ENCODE measurements around the gene URM1. TPM values are rescaled to one million over a fixed set of nuclear protein-coding genes. Genes with fewer than 3 reads are reported as not detected.

The URM1 gene
- polyA plus RNA-seq, 1 donor from 2014 or later, result 80.8 TPM

DNA sequence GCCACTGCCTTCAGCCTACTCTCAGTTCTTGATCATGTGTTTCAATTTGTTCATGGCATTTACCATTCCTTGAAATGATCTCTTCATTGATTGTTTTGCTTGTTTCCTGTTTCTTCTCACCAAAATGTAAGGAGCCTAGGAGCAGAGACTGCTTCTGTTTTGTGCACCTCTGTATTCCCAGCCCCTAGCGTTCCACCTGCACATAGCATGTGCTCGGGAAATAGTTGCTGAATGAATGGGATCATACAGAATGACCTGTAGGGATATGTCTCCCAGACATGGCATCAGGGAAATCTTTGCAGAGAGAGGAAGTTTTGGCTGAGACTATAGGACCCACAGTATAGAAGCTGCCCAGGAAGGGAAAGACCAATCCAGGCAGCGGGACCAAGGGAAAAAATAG lies 43.3 kb downstream of the URM1 start:
- Histone ChIP-seq H3K27me3 (ENCODE audit: insufficient read depth, low read depth, low read length) (peaks cover 67% of the 10 kb centered on the region), H3K27ac (ENCODE audit: low read length) (no peak overlapping the region), H3F3A (ENCODE audit: insufficient read depth, low read length, poor library complexity, severe bottlenecking) (no peaks in the 10 kb centered on the region), H3K79me2 (replicated peaks; ENCODE audit: insufficient read depth, low read length) (no peaks in the 10 kb centered on the region), H4K20me1 (ENCODE audit: insufficient read depth) (no peaks in the 10 kb centered on the region), H3K9me2 (ENCODE audit: insufficient read depth, low read length) (no peaks in the 10 kb centered on the region), H3K4me2 (ENCODE audit: low read length) (no peak overlapping the region), H3K4me3 (ENCODE audit: low read length) (no peak overlapping the region), H3K9ac (ENCODE audit: low read length) (no peak overlapping the region), H3K9me3 (ENCODE audit: low read length) (no peaks in the 10 kb centered on the region), H3K36me3 (ENCODE audit: insufficient read depth, low read length) (no peaks in the 10 kb centered on the region), H2AFZ (ENCODE audit: low read depth, low read length) (no peak overlapping the region)
- TF ChIP-seq, protein P1, sequence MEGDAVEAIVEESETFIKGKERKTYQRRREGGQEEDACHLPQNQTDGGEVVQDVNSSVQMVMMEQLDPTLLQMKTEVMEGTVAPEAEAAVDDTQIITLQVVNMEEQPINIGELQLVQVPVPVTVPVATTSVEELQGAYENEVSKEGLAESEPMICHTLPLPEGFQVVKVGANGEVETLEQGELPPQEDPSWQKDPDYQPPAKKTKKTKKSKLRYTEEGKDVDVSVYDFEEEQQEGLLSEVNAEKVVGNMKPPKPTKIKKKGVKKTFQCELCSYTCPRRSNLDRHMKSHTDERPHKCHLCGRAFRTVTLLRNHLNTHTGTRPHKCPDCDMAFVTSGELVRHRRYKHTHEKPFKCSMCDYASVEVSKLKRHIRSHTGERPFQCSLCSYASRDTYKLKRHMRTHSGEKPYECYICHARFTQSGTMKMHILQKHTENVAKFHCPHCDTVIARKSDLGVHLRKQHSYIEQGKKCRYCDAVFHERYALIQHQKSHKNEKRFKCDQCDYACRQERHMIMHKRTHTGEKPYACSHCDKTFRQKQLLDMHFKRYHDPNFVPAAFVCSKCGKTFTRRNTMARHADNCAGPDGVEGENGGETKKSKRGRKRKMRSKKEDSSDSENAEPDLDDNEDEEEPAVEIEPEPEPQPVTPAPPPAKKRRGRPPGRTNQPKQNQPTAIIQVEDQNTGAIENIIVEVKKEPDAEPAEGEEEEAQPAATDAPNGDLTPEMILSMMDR (IDR thresholded peaks at IDR 0.05; ENCODE audit: poor library complexity, severe bottlenecking), result peak; percentile 21
- TF ChIP-seq SMC3 (conservative IDR thresholded peaks at IDR 0.05; ENCODE audit: poor library complexity) (no peak), RAD21 (conservative IDR thresholded peaks at IDR 0.05) (no peak), POLR2AphosphoS5 (IDR thresholded peaks at IDR 0.05) (no peak)
- TF ChIP-seq, protein P2, sequence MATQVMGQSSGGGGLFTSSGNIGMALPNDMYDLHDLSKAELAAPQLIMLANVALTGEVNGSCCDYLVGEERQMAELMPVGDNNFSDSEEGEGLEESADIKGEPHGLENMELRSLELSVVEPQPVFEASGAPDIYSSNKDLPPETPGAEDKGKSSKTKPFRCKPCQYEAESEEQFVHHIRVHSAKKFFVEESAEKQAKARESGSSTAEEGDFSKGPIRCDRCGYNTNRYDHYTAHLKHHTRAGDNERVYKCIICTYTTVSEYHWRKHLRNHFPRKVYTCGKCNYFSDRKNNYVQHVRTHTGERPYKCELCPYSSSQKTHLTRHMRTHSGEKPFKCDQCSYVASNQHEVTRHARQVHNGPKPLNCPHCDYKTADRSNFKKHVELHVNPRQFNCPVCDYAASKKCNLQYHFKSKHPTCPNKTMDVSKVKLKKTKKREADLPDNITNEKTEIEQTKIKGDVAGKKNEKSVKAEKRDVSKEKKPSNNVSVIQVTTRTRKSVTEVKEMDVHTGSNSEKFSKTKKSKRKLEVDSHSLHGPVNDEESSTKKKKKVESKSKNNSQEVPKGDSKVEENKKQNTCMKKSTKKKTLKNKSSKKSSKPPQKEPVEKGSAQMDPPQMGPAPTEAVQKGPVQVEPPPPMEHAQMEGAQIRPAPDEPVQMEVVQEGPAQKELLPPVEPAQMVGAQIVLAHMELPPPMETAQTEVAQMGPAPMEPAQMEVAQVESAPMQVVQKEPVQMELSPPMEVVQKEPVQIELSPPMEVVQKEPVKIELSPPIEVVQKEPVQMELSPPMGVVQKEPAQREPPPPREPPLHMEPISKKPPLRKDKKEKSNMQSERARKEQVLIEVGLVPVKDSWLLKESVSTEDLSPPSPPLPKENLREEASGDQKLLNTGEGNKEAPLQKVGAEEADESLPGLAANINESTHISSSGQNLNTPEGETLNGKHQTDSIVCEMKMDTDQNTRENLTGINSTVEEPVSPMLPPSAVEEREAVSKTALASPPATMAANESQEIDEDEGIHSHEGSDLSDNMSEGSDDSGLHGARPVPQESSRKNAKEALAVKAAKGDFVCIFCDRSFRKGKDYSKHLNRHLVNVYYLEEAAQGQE (IDR thresholded peaks at IDR 0.05; ENCODE audit: borderline replicate concordance), result no peak

DNA sequence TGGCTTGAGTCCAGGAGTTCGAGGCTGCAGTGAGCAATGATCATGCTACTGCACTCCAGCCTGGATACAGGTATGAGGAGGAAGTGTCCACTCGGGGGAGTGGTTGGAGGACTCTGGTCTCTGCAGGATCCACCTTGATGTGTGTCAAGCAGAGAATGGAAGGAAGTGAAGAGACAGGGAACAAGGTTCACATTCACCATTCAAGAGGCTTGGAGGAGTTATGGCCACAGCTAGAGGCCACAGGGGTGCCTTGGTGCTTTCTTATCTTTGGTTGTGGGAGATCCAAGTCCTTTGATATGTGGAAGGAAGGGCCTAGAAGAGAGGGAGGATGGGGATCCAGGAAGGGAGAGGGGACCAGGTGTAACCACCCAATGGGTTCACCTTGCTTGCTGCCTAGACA lies 44.1 kb downstream of the URM1 start:
- Histone ChIP-seq H4K20me1 (ENCODE audit: insufficient read depth) (no peaks in the 10 kb centered on the region), H3K9me2 (ENCODE audit: insufficient read depth, low read length) (no peaks in the 10 kb centered on the region), H3K27ac (ENCODE audit: low read length) (no peak overlapping the region), H3K4me3 (ENCODE audit: low read length) (no peak overlapping the region), H3F3A (ENCODE audit: insufficient read depth, low read length, poor library complexity, severe bottlenecking) (no peaks in the 10 kb centered on the region), H3K9ac (ENCODE audit: low read length) (no peak overlapping the region), H3K4me2 (ENCODE audit: low read length) (no peak overlapping the region), H3K9me3 (ENCODE audit: low read length) (no peaks in the 10 kb centered on the region), H2AFZ (ENCODE audit: low read depth, low read length) (no peak overlapping the region), H3K79me2 (replicated peaks; ENCODE audit: insufficient read depth, low read length) (no peaks in the 10 kb centered on the region), H3K36me3 (ENCODE audit: insufficient read depth, low read length) (no peaks in the 10 kb centered on the region), H3K27me3 (ENCODE audit: insufficient read depth, low read depth, low read length) (peaks cover 68% of the 10 kb centered on the region)
- TF ChIP-seq EZH2 (IDR thresholded peaks at IDR 0.05; ENCODE audit: borderline replicate concordance, insufficient read depth, low read length, poor library complexity, severe bottlenecking), result no peak
- TF ChIP-seq, protein P2 (IDR thresholded peaks at IDR 0.05; ENCODE audit: borderline replicate concordance), result no peak
- TF ChIP-seq EP300 (conservative IDR thresholded peaks at IDR 0.05; ENCODE audit: poor library complexity, severe bottlenecking), result no peak
- TF ChIP-seq TAF1 (IDR thresholded peaks at IDR 0.05; ENCODE audit: low read depth), result no peak
- TF ChIP-seq POLR2AphosphoS5 (IDR thresholded peaks at IDR 0.05), result no peak
- TF ChIP-seq, protein P1 (IDR thresholded peaks at IDR 0.05; ENCODE audit: poor library complexity, severe bottlenecking), result no peak
- no peak for TF ChIP-seq MXI1 (conservative IDR thresholded peaks at IDR 0.05; ENCODE audit: poor library complexity, severe bottlenecking)
- TF ChIP-seq SMC3 (conservative IDR thresholded peaks at IDR 0.05; ENCODE audit: poor library complexity), result no peak
- no peak for TF ChIP-seq RAD21 (conservative IDR thresholded peaks at IDR 0.05)
